HG02678 (cell line): ENCODE data around the gene MMP24OS.
"Not testable (repeated sequence)": the region's sequence is repeated elsewhere in the genome, so short reads cannot be mapped to it uniquely, and the experiment has no call there.

Source experiments
- ATAC-seq: cut with Tn5 transposase; IDR thresholded peaks from one replicate; pipeline ENCODE4 v1.9.1; 2021; ENCODE audit warnings: mild to moderate bottlenecking, moderate library complexity; ENCODE audit not compliant: unreplicated experiment

Gene MMP24OS

DNA sequence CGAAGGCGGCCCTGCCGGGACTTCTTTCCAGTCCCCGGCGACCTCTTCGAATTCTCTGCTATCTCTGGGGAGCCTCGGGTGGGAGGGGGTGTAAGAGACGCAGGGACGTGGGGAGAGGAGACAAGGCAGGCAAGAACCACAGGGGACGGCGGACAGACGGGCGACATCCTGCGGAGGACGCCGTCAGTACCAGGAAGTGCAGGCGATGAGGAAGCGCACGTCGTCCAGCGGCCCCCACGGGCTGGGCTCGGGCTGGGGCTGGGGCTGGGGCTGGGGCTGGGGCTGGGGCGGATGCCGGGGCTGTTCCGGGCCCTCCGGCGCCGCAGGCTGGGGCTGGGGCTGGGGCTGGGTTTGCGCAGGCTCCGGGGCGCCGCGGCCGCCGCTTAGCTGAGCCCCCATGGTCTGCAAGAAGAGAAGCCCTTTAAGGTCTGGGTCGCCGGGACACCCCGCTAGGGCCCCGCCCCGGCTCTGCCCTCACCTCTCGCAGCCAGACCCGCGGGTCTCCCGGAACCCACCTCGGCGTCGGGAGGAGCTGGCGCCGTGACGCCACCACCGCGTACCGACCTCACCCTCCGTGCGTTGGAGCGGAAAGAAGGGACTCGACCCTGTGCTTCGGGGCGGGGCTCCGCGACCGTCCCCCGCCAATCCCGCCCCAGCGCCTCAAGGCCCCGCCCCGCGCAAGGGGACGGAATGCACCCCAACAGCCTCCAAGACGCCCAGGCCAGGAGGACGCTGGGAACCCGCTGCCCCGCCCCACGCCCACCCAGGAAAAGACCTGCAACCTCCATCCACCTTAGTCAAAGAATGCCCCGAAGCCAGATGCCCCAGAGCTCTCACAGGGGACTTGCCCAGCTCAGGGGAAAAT lies at the start of gene MMP24OS:
Gene MMP24OS, minus strand, starts transcription at position 592 of the 865 bp plus-strand sequence. Its CDS starts 193 bp downstream, at position 399.
- peak; percentile 89 for ATAC-seq

DNA sequence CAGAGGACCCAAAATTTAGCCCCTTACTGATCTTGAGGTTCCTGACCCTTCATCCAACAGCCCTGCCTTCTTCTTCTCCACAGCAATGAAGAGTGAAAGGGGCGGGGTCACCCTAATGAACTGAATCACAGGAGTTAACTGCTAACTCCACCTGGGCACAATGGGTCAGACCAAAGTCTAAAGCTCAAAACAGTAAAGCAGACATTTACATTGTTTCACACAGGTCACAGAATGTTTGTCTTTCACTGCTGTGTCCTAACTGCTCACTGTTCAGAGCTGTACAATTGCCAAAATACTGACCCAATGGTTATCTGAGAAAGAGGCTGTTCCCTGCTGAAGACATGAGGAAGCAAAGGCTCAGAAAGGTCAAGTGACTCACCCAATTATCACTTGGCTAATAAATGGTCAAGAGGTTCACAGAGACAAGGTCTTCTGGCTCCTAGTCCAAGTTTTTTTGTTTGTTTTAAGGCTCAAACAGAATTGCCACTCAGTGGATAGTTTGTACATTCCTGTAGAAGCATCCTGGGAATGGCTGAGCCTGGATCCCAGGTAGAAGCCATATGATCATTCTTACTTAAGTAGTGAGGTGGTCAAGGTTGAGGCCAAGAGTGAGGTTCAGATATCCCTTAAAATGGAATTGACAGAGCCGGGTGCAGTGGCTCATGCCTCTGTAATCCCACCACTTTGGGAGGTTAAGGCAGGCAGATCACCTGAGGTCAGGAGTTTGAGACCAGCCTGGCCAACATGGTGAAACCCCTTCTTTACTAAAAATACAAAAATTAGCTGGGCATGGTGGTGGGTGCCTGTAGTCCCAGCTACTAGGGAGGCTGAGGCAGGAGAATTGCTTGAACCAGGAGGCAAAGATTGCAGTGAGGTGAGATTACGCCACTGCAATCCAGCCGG lies 49.4 kb upstream of the MMP24OS start:
- ATAC-seq = no peak

DNA sequence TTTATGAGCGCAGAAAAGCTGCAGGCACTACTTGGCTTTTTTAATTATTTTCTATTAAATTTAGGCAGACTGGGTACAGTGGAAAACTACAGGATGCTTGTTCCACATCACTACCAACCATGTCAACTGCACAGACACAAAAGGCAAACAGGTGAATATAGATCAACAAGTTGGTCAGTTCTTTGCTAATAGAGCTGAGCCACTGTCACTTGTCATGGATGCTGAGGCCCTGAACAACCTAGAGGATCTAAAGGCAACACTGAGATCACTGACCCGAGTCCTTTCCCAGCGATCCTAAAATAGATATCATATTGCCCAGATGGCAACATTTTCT lies 48.8 kb upstream of the MMP24OS start:
- no peak for ATAC-seq

DNA sequence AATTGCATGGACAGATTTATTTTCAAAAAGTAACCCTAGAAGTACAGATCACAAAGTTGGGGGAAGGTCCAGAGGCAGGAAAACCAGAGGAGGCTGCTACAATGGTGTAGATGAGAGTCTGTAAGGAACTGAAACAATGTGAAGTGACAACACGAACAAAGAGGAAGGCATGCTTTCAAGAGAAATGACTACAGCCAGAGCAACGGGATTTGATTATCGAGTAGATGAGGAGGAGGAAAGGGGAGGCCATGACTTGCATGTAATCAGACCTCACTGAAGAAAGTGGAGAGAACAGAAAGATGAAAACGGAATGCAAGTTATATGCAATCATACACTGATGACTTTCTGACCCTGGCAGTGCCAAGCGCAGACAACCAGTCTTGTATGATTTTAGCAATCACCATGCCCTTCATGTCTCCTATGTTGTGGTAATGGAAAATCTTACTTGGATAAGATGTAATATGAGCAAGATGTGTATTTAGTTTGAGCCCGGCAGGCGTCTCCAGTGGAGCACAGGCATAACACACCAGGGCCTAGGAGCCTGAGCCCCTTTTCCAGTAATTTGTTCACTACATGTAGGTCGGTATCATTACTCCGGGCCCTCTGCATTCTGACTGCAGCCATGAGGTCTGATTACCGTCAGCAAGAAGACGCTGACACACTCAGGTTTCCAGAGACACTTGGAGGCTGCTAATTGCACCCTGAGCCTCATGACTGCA lies 48.3 kb upstream of the MMP24OS start:
- ATAC-seq = no peak

DNA sequence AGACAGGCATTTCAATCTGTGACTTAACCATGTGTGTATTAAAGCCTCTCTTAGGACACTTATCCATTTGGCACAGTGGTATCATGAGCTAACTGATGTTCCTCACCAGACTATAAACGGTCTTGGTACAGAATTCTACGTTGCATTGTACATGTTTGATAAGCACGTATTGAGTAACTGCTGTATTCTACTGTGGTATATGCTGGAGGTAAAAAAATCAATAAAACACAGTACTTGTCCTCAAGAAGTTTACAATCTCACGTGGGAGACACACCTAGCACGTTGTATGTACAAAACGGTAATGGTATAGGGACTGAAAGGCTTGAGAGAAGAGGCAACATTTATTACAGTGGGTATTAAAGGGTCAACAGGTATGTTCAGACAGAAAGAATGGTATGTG lies 47.5 kb upstream of the MMP24OS start:
- ATAC-seq = no peak

DNA sequence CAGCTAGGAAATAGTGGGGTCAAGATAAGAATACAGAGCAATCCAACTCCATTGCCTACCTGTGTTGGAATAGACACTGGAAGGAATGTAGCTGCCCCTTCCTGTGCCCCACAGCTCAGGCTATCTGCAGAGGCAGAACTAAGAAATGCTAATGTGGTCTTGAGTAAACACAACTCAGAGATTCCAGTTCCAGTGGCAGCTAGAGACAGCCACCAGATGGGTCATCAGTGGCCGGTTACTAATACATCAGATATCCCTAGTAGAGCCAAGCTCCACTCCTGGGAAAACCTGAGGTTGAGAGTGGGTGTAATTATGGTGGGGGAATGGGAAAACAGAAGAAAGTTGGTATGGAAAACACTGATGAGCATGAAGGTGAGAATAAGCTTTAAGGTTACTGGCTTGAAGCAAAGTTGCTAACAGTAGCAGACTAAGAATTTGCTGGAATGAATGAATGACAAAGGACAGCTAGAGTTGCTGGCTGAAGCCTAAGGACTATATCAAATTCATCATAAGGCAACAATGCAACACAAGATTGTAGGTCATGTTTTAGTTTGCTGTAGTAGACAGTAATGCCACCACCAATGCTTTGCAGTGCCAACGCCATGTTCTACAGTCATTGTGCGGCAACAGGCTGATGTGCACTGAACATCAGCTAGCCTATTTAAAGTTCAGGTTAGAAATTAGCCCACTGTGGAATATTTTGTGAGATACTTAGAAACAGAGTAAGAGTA lies 42.6 kb upstream of the MMP24OS start:
- ATAC-seq = no peak

DNA sequence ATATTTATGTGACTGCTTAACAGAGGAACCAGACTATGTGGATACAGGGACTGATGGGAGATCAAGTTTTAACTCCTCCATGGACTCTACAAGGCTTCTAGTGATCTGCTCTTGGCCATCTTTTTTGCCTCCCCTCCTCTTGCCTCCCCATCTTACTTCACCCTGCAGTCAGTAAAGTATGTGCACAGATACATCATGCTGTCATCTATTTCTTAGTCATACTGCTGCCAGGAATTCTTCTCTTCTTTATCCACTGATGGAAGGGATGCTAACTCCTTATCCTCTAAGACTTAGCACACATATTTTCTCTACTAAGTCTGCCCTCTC lies 41.9 kb upstream of the MMP24OS start:
- no peak for ATAC-seq

DNA sequence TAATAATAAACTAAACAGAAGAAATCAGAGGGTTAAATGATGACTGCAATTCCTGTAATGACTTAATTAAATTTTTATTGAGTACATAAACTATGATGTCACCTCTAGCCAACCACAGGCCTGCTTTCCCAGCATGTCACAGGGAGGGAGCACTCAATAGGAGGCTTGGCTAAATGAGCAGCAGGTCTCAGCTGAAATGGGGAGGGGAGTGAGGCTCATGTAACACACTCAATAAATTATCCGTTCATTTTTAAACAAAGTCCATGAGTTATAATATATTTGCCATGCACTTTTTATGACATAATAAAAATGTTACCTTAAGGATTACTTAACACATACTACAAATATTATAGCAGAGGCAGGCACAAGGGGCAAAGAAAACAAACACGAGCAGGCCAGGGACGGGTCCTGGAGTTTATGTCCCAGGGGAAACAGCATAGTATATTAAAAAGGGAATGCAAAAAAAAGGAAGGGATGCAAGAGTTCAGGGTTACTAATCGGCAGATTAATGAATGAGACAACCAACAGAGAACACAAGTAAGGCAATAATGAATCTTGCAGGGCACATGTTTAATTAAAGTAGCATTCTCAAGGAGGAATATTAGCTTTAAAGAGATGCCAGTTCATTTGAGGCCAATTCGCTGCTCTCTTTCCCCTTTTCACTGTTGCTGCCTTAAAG lies 41.4 kb upstream of the MMP24OS start:
- no peak for ATAC-seq

DNA sequence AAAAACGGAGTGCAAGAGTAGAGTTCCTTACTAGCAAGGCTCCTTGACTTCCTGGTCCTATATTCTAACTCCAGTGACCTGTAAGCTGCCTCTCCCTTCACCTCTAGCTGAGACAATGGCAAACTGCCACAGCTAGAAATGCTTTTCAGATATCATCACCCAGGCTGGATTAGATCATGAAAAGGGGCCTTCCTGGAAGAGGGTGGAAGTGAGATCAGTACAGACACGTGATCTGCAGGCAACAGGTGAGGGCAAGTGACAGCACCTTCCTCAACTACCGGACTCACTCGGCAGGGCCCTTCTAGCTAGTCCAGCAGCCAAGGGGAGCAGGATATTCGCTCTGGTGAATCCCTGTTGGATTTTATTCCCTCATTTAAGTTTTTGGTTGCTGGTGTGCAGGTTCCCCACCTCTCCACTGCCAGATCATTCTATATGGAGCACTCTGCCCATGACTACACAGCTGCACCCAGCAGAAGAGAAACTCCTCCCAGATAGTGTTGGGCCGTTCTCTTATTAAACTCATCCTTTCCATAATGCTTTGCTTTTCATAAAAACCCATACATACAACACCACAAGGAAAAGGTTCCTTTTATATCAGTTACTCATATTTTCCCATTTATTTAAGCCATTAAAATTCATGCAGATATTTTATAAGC lies 40.7 kb upstream of the MMP24OS start:
- ATAC-seq = no peak

DNA sequence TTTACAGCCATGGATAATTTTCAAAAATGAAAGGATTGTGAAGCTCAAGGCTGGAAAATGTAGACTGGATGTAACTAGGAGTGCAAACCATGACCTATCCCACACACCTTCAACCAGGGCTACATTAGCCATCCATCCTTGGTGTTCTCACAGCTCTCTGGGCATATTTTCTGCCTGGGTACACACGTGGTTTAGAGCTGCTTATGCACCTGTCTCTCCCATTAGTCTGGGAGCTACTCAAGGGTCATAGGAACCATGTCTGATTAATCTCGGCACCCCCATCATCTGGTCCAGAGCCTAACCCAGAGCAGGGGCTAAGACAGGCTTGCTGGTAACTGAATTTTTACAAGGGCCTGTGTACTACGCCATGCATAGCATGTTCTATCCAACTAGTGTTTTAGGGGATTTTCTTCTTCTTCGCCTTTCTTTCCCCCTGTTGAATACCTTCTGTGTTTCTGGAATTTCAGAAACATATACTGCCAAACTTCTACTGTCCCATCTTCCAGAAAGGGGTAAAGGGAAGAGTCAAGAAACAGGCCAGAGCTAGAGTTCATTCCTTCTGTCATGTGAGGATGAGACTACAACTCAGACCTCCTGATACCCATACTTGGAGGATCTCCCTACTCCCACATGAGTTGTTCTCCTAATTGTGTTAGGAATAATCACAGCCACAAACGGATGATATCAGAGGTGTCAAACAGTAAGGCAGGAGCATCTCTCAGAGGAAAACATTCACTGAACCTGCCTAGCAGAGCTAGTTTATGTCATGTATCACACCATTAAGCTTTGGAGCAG lies 39.7 kb upstream of the MMP24OS start:
- ATAC-seq = no peak

DNA sequence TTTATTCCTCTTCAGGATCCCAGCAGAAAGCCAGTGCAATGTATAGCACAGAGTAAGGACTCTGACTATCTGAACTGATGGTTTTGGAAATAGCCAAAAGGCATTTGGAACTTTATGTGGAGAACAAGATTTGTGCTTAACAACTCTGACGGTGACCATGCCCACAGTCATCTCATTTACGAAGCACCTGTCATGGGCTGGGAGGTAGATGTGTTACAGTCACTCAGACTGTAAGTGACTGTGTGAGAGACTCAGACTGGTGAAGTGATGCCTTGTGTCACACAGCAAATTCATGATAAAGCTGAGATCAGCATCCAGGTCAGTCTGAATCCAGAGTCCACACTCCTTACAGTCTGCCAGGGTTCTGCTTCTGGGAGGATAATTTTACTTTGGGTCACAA lies 38.2 kb upstream of the MMP24OS start:
- no peak for ATAC-seq

DNA sequence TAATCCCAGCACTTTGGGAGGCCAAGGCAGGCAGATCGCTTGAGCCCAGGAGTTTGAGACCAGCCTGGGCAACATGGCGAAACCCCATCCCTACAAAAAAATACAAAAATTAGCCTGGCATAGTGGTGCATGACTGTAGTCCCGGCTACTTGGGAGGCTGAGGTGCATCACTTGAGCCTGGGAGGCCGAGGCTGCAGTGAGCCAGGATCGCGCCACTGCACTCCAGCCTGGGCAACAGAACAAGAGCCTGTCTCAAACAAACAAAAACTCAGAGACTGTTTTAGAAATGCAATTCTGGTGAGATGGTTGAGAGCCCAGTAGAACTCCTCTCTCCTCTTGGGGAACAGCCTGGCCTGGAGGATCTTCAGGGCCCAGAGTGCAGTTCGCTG lies 37.7 kb upstream of the MMP24OS start:
- not testable (repeated sequence) for ATAC-seq

DNA sequence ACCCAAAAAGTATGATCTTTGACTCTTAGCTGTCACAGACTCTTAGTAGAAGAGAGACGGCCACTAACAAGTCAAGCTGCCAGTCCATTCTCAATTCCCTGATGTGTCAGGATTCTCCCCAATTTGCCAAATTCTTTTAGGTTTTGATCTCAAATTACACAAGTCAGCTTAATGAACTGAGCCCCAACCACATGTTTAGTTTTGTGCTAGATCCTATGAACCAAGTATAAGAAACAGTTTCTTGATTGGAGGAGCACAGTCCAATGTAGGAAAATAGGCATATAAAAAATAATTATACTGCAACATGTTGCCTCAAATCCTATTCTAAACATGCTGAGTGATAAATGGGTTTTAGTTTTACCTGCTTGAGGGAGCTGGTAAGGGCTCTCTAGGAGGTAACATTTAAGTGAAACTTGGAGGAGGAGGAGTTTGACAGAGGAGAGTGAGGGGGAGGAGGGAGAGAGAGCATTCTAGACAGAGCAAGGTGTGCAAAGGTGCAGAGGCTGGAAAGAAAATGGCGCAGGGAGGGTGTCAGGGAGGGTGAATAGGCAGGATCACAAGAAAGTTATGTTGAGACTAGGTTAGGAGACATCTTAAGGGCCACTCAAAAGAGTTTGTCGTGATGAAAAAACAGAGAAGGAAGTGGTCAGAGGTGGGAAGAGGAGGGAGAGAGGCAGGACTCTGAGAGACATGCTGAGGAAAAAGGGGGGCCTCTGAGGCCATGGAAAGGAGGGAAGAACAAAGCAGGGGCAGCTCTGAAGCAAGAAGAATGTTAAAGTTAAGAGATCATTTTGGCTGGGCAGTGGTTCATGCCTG lies 37.1 kb upstream of the MMP24OS start:
- no peak for ATAC-seq

DNA sequence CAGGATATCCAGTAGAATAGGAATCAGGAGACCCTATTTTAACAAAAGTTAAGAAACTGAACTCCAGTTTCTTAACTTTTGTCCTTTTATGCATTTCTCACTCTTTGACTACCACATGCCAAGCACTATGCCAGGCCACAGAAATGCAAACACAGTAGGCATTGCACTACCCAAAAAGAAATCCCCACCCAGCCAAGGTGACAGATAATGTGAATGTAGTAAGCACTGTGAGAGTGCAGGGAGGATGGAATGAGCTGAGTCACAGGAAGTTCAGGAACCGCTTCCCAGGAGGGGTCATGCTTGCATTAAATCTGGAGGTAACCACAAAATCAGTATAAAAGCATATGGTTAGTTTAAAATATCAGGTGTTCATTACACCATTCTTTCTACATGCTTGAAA lies 34.4 kb upstream of the MMP24OS start:
- ATAC-seq = no peak

DNA sequence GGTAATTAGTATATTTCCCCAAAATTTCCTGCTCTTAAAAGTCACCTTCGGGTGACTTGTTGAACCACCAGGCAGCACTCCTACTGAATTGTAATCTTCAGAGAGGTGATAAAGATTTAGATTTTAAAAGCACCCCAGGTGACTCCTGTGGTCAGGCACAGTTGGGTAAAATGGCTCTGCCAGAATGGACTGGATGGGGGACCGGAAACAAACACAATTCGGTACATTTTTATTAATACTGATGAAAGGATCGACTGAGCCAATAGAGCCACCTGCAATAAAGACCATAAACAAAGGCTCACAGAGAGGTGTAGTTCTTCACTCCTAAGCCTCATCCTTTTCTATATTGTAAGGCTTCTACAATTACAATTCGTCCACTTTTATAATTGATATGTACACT lies 33.9 kb upstream of the MMP24OS start:
- ATAC-seq = no peak

DNA sequence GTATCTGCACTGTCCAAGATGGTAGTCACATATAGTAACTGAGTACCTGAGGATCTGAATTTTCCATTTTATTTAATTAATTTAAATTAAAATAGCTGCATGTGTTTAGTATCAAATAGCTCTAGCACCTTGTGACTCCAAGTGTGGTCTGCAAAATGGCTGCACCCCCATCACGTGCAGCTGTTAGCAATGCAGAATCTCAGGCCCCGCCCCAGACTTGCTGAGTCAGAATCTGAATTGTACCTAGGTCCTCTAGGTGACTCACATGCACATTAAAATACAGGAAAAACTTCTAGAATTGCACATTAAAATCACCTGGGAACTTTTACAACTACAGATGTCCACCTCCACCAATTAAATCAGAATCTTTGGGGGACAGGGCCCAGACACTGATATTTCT lies 33.5 kb upstream of the MMP24OS start:
- ATAC-seq = no peak

DNA sequence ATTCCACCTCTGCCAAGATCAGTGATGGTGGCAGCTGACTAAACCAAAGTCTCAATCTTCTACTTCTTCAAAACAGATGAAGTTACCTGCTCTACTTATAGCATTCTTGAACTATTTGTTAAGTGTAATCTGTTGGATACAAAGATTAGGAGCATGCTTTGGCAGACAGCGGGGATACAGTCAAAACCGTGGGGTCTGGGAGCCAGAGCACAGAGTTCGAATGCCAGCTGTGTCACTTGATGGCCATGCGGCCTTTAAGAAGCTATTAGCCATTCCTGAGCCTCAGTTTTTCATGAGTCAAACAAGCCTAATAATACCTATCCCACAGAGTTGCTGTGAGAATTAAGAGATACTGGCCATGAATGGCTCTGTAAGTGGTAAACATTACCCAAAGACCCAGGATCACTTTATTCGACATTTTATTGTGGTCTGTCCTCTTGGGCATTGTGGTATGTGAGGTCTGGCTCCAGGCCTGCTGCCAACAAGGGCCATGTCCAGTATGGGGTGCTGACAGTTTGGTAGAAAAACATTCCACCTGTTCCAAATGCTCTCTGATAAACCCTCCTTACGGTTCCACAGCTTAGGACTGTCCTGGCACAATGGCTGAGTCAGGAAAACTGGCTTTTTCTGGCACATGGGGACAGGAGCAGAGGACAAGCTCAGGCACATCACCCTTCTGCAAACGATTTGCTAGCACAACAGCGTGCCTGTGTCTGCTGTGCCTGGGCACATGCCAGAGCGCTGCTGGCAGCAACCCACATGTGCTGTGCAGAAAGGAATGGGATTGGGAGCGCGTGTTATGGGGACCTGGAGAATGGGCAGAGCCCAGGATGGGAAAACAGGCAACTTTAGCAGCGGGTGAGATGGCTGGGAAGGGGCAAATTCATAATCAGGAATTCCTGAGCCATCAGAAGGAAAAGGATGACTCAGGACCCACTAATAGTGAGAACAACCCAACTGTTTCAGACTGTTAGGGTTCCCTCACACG lies 30.0 kb upstream of the MMP24OS start:
- ATAC-seq = no peak
